MV-4-11 (cell line): ENCODE measurements around the gene PDE3B.
"Not testable (repeated sequence)": the region's sequence is repeated elsewhere in the genome, so short reads cannot be mapped to it uniquely, and the experiment has no call there.

ENCODE experiments used
- DNase-seq: peaks from one replicate; lab custom pipeline; 2025; lab: John Stamatoyannopoulos, UW

PDE3B gene

DNA sequence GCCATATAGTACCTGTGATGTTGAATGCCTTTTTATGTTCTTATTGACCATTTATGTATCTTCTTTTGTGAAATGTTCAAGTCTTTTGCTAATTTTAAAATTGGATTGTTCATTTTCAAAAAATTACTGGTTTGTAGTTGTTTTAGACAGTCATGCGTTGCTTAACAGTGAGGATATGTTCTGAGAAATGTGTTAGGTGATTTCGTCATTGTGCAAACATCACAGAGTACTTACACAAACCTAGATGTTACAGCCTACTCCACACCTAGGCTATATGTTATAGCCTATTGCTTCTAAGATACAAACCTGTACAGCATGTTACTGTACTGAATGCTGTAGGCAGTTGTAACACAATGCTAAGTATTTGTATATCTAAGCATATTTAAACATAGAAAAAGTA, 32.5 kb downstream of the PDE3B start:
- peak; percentile 8 for DNase-seq

DNA sequence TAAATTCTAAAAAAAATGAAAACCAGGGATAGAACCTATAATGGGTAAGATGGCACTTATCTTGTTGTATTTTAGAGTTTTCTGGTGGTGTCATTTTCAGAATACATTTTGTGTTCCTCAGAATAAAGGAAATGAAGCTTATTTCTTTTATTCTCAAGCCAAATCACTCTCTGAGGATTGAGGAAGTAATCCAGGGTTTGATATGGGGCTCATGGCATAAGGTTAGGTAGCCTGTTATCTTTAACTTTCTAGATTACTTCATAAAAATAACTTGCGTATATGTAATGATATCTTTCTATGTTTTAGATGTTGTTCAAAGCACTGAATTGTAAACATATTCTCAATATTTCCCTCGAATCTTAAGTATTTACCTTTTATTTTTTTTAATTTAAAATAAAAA, 33.5 kb downstream of the PDE3B start:
- DNase-seq = peak; percentile 17

DNA sequence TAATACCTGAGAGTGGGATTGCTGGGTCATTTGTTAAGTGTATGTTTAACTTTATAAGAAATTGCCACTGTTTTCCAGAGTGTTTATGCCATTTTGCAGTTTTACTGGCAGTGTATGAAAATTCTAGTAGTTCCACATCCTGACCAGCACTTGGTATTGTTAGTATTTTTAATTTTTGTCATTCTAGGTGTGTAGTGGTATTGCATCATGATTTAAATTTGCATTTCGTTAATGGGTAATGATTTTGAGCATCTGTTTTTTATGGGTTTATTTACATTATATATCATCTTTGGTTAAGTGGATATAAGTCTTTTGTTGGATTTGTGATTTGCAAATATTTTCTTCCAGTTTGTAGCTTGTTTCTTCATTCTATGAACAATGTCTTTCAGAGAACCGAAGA, 34.7 kb downstream of the PDE3B start:
- DNase-seq = no peak

DNA sequence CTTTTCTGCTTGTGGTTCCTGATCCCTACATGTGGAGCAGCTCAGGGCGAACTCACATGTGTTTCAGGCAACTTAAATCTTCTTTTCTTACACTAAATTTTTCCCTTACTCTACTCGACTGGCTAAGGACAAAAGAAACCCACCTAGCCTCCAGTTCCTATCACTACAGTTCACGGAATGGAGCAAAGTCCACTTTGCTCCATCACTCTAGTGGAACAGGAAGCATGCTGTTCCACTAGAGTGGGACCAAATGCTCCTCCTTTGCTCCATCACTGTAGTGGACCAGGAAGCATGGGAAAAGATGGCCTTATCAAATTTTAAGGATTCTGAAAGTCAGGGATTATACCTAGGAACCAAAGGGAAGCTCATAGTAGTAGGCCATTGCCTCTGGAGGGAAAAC, 36.1 kb downstream of the PDE3B start:
- DNase-seq = no peak

DNA sequence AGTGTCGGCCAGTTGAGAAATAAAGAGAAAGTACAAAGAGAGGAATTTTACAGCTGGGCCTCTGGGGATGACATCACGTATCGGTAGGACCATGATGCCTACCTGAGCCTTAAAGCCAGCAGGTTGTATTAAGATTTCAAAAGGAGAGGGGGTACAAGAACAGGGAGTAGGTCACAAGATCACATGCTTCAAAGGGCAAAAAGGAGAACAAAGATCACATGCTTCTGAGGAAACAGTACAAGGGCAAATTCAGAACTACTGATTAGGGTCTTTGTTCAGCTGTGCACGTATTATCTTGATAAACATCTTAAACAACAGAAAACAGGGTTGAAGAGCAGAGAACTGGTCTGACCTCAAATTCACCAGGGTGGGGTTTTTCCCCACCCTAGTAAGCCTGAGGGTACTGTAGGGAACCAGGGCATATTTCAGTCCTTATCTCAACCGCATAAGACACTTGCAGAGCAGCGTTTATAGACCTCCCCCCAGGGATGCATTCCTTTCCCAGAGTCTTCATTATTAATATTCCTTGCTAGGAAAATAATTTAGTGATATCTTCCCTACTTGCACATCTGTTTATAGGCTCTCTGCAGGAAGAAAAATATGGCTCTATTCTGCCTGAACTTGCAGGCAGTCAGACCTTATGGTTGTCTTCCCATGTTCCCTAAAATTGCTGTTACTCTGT, 40.8 kb downstream of the PDE3B start:
- DNase-seq = not testable (repeated sequence)

DNA sequence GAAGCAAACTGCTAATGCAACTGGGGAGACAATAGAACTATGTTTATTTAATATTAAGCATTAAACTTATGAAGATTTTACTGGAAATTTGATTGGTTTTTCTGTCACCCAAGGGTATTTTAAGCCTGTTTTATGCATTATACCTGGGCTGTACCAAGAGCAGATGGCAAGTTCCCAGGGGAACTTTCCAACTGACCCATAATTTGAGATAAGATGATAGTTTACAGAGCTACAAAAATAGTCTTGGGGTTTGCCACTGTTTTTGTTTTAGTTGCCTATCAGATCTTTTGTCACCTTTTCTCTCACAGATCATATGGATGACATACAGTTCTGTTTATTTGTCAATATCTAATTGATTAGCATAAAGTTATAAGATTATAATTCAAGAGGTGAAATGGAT, 43.9 kb downstream of the PDE3B start:
- DNase-seq = no peak

DNA sequence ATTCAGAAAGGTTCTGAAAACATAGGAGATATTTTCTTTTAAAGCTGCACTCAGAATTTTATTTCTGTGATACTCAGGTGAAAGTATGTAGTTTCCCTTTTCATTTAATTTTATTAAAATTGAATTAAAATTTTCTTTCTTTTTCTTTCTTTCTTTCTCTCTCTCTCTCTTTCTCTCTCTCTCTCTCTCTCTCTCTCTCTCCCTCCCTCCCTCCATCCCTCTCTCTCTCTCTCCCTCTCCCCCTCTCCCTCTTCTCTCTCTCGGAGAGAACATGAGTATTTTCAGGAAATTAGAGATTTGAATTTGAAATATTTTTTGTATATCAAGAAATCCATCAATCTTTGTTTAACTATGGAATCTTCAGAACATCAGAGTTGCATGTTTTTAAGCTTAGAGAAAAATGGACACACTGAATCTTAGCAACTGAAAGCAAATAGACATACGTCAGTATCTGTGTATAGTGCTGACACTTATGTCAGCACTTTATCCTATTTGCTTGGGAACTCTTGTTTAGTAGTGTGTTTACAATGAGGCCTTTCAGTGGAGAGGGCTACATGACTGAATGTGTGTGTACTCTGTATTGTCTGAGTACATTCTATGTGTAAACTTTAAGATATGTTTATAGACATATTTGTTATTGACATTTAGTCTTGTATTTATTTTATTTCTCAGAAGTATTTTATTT, 44.5 kb downstream of the PDE3B start:
- DNase-seq = no peak

DNA sequence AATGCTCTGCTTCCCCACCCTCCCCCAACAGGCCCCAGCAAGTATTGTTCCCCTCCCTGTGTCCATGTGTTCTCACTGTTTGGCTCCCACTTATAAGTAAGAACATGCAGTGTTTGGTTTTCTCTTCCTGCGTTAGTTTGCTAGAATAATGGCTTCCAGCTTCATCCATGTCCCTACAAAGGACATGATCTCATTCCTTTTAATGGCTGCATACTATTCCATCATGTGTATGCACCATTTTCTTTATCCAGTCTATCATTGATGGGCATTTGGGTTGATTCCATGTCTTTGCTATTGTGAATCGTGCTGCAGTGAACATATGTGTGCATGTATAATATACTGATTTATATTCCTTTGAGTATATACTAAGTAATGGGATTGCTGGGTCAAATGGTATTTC, 52.1 kb downstream of the PDE3B start:
- not testable (repeated sequence) for DNase-seq

DNA sequence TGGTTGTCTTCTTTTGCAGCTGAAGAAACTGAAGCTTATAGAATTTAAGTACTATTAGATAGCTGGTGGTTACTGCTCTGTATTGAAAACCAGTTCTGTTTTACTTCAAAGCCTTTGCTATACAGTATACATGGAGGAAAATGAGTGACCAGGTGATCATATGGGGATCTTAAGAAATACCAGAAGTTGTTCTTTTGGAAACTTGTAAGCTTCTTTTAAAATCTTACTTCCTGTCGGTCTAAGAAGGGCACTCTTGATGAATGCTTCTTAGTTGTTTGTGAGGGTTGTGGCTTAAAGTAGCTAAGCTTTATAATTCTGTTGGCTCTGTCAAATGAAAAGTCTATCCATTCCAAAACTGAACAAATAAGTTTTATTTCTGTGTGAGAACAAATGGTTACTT, 55.2 kb downstream of the PDE3B start:
- DNase-seq = peak; percentile 31

DNA sequence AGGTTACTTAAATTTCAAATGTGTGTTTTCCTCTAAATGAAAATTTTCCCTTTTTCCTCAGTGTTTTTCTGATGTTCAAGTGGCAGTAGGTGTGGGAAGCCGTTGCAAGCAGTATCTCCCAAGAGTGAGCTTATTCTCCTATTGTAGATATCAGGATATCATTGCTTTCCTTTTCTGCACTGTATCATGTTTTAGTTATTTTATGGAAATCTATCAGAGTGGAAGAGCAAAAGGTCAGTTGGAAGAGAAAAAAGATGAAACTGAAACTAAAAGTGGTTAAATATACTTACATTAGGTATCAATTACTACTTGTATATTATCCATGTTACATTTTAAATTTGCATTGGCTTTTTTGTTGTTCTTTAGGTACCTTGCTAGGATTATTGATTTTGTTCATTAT, 57.0 kb downstream of the PDE3B start:
- DNase-seq = no peak

DNA sequence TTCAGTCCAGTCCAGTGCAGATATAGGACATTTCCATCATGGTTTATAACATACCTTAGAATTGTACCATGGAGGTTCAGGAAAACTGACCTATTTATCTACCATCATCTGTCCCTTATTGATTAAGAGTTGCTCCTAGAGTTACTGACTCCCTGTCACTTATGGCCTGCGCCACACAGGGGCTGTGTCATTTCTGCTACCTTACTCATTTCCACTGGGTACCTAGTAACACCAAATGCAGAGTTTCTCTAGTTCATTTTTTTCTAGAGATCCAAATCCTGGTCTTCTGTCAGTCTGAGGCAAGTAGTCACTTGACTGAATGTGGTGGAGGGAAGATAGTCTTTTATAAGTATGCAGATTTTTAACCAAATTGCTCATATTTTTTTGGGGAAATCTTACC, 59.2 kb downstream of the PDE3B start:
- no peak for DNase-seq

DNA sequence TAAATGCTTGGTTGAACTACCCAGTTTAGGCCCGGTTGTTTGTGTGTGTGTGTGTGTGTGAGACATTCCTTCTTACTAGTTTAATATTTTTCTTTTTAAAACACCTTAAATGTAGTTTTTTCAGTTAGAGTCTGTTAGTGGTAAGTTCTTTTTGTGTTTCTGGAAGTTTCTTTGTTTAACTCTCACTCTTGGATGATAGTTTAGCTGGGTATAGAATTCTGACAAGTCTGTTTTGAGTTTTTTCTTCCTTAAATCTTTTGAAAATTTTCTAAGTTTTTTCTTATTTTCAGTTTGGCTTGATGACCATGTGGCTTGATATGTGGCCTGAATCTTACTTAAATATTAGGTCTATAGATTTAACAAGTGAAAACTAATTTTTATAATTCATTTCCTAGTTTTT, 60.1 kb downstream of the PDE3B start:
- no peak for DNase-seq

DNA sequence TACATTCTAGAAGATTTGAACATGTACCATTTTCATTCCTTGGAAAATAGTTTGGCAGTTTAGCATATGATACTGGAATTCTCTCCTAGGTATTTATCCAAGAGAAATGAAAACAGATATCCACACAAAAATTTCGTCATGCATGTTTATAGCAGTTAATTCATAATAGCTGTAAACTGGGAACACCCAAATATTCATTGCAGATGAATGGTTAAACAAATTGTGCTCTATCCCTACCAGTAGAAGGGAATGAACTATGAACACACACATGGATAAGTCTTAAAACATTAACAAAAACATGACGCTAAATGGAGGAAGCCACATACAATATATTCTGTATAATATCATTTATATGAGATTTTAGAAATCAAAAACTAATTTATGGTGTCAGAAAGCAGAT, 61.5 kb downstream of the PDE3B start:
- DNase-seq = no peak

DNA sequence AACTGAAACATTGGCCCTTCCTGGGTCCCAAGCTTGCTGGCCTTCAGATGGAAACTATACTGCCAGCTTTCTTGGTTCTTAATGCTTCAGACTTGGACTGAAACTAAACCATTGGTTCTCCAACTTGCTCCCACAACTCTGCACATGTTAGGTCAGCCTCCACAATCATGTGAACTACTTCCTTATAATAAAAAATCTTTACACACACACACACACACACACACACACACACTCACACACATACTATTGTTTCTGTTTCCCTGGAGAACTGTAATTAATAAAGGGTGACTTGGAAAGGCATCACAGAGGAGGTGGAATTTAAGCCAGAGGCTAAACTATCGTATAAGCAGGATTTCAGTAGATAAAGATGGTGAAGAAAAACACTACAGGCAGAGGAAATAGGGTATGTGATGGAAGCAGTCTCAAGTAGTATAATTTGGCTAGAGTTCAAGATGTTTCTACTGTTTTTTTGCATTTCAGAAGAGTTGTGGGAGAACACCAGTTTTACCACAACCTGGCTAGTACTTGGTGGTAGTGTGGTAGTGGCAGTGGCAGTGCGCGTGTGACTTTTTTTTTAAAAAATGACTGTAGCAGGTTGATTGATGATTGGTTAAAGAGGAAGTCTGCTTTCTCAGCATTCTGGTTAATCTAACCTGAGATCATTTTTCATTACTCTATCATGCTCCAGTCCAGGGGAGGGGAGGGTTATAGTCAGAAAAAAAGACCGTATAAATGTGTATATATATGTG, 70.1 kb downstream of the PDE3B start:
- DNase-seq = peak; percentile 60

DNA sequence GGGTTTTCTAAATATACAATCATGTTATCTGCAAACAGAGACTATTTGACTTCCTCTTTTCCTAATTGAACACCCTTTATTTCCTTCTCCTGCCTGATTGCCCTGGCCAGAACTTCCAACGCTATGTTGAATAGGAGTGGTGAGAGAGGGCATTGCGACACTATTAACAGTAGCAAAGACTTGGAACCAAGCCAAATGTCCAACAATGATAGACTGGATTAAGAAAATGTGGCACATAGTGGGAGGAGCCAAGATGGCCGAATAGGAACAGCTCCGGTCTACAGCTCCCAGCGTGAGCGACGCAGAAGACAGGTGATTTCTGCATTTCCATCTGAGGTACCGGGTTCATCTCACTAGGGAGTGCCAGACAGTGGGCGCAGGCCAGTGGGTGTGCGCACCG, 72.1 kb downstream of the PDE3B start:
- peak; percentile 32 for DNase-seq

DNA sequence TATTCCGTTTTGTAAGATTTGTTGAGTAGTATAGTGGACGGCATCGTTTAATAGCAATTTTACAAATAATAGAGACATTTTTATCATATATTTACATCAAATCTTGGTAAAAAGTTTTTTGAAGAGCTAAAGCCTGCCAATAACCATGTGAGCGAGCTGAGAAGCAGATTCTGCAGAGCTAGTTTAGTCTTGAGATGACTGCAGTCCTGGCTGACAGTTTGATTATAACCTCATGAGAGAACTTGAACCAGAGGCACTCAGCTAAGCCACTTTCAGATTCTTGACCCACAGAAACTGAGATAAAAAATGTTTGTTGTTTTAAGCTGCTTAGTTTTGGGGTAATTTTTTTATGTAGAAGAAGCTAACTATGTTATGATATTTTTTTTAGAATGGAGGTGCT, 78.9 kb downstream of the PDE3B start:
- no peak for DNase-seq

DNA sequence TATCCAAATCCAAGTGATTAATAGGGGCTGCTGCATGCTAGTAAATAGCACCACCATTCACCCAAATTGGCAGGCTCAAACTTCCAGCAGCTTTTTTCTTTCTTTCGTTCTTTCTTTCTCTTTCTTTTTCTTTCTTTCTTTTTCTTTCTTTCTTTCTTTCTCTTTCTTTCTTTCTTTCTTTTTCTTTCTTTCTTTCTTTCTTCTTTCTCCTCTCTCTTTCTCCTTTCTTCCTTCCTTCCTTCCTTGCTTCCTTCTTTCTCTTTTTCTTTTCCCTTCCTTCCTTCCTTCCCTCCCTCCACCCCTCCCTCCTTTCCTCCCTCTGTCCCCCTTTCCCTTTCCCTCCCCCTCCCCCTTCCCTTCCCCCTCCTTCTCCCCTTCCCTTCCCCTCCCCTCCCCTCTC, 81.5 kb downstream of the PDE3B start:
- DNase-seq = no peak

DNA sequence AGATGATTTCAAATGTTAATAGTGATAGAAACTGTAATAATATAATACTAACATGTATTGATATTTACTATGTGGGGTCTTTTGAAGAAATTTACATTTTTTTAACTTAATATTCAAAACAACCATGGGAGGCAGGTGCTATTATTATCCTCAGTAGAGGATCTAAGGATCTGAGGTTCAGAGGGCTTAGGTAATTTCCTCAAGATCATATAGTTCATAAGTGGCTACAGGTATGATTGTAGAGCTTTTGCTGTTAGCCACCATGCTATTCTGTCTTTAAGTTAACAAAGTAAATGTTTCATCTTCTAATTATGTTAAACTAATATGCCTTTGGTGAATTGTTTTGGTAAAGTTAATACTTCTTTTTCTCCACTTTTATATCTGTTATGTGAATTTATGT, 83.6 kb downstream of the PDE3B start:
- DNase-seq = no peak

DNA sequence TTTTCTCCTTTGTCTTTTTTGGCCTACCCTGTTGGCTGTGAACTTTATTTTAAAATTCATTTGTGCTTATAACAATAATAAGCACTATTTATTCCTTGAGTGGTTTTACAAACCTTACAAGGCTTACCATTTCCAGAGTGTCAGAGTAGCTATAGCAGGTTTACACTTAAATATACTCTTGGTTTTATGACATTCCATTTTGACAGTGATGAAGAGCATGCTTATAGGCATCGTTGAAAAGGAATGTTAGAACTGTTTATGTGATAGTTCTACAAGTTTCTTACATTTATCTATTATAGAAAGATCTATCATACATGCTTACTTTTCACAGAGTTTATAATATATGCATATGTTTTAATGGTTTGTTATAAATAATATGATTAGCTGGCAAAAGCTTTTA, 84.1 kb downstream of the PDE3B start:
- DNase-seq = no peak

DNA sequence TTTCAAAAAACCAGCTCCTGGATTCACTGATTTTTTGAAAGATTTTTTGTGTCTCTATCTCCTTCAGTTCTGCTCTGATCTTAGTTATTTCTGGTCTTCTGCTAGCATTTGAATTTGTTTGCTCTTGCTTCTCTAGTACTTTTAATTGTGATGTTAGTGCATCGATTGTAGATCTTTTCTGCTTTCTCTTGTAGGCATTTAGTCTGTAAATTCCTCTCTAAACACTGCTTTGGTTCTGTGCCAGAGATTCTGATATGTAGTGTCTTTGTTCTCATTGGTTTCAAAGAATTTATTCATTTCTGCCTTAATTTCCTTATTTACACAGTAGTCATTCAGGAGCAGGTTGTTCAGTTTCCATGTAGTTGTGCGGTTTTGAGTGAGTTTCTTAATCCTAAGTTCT, 96.9 kb downstream of the PDE3B start:
- not testable (repeated sequence) for DNase-seq

DNA sequence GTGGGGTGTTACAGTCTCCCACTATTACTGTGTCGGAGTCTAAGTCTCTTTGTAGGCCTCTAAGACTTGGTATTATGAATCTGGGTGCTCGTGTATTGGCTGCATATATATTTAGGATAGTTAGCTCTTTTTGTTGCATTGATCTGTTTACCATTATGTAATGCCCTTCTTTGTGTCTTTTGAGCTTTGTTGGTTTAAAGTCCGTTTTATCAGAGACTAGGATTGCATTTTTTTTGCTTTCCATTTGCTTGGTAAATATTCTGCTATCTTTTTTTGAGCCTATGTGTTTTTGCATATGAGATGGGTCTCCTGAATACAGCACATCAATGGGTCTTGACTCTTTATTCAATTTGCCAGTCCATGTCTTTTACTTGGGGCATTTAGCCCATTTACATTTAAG, 97.6 kb downstream of the PDE3B start:
- DNase-seq = no peak

DNA sequence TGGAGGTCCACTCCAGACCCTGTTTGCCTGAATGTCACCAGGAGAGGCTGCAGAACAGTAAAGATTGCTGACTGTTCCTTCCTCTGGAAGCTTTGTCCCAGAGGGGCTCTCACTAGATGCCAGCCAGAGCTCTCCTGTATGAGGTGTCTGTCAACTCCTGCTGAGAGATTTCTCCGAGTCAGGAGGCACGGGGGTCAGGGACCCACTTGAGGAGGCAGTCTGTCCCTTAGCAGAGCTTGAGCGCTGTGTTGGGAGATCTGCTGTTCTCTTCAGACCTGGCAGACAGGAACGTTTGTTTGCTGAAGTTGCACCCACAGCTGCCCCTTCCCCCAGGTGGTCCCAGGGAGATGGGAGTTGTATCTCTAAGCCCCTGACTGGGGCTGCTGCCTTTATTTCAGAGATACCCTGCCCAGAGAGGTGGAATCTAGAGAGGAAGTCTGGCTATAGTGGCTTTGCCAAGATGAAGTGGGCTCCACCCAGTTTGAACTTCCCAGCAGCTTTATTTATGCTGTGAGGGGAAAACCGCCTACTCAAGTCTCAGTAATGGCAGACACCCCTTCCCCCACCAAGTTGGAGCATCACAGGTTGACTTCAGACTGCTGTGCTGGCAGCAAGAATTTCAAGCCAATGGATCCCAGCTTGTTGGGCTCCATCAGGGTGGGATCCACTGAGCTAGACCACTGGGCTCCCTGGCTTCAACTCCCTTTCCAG, 99.4 kb downstream of the PDE3B start:
- DNase-seq = no peak

DNA sequence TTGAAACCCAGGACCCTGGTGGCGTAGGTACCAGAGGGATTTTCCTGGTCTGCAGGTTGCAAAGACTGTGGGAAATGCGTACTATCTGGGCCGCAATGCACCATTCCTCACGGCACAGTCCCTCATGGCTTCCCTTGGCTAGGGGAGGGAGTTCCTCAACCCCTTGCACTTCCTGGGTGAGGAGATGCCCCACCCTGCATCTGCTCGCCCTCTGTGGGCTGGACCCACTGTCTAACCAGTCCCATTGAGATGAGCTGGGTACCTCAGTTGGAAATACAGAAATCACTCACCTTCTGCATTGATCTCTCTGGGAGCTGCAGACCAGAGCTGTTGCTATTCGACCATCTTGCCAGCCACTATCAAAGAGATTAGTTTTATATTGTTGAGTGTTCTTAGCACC, 100.1 kb downstream of the PDE3B start:
- not testable (repeated sequence) for DNase-seq
